H9 (cell line): ENCODE results near the gene MYBPC2. TPM values are rescaled to one million over a fixed set of nuclear protein-coding genes. Genes with fewer than 3 reads are reported as not detected.

Experiments used
- DNase-seq: peaks from one replicate; pipeline ENCODE4 v3.0.0-alpha.2; 2017
- H2AFZ ChIP-seq: one replicate; pipeline ENCODE4 v1.6.1; 2013; ENCODE audit warnings: mild to moderate bottlenecking, low read length, control low read depth, moderate library complexity
- H2AK5ac ChIP-seq: 2 replicates; pipeline ENCODE4 v1.6.1; 2013; ENCODE audit warnings: low read length, control low read depth, mixed read lengths; ENCODE audit not compliant: insufficient read length
- H2BK120ac ChIP-seq: one replicate; pipeline ENCODE4 v1.6.1; 2013; ENCODE audit warnings: low read depth, mild to moderate bottlenecking, low read length, control low read depth, inconsistent platforms; ENCODE audit not compliant: poor library complexity, severe bottlenecking
- H2BK12ac ChIP-seq: 2 replicates; pipeline ENCODE4 v1.6.1; 2013; ENCODE audit warnings: low read length, control low read depth, mixed read lengths, low read depth; ENCODE audit not compliant: insufficient read length
- H2BK15ac ChIP-seq: 2 replicates; pipeline ENCODE4 v1.6.1; 2013; ENCODE audit warnings: low read depth, low read length, control low read depth
- H2BK20ac ChIP-seq: one replicate; pipeline ENCODE4 v1.6.1; 2013; ENCODE audit warnings: low read depth, mild to moderate bottlenecking, low read length, control low read depth, inconsistent platforms; ENCODE audit not compliant: poor library complexity, severe bottlenecking
- H2BK5ac ChIP-seq: 2 replicates; pipeline ENCODE4 v1.6.1; 2013; ENCODE audit warnings: low read length, control low read depth, mixed read lengths; ENCODE audit not compliant: insufficient read length
- H3K14ac ChIP-seq: 2 replicates; pipeline ENCODE4 v1.6.1; 2013; ENCODE audit warnings: low read length, control low read depth; ENCODE audit not compliant: insufficient read depth
- H3K18ac ChIP-seq: 2 replicates; pipeline ENCODE4 v1.6.1; 2013; ENCODE audit warnings: low read depth, mild to moderate bottlenecking, mixed read lengths, low read length, control low read depth; ENCODE audit not compliant: insufficient read length
- H3K23ac ChIP-seq: 2 replicates; pipeline ENCODE4 v1.6.1; 2013; ENCODE audit warnings: low read length, control low read depth, mixed read lengths, low read depth; ENCODE audit not compliant: insufficient read length
- H3K23me2 ChIP-seq: 2 replicates; pipeline ENCODE4 v1.6.1; 2013; ENCODE audit warnings: low read depth, mild to moderate bottlenecking, mixed read lengths, low read length, control low read depth; ENCODE audit not compliant: insufficient read length, poor library complexity, severe bottlenecking
- H3K27ac ChIP-seq: 2 replicates; pipeline ENCODE4 v1.5.1; 2013; ENCODE audit warnings: low read length, control low read depth, mixed read lengths, low read depth; ENCODE audit not compliant: insufficient read length
- H3K27me3 ChIP-seq: 2 replicates; pipeline ENCODE4 v1.6.1; 2013; ENCODE audit warnings: low read length, control low read depth, inconsistent platforms; ENCODE audit not compliant: insufficient read depth
- H3K4ac ChIP-seq: 2 replicates; pipeline ENCODE4 v1.6.1; 2013; ENCODE audit warnings: low read depth, mild to moderate bottlenecking, control low read depth, inconsistent platforms, low read length, moderate library complexity
- H3K4me1 ChIP-seq: 2 replicates; pipeline ENCODE4 v1.6.1; 2013; ENCODE audit warnings: low read length, control low read depth, inconsistent platforms; ENCODE audit not compliant: insufficient read depth
- H3K4me2 ChIP-seq: 2 replicates; pipeline ENCODE4 v1.6.1; 2013; ENCODE audit warnings: low read length, control low read depth, mixed read lengths; ENCODE audit not compliant: insufficient read length, insufficient read depth
- H3K56ac ChIP-seq: 2 replicates; pipeline ENCODE4 v1.6.1; 2013; ENCODE audit warnings: low read depth, mild to moderate bottlenecking, mixed read lengths, low read length, control low read depth; ENCODE audit not compliant: insufficient read length
- H3K79me1 ChIP-seq: 2 replicates; pipeline ENCODE4 v1.6.1; 2013; ENCODE audit warnings: low read depth, mild to moderate bottlenecking, moderate library complexity, low read length, control low read depth, inconsistent platforms; ENCODE audit not compliant: insufficient read depth, poor library complexity, severe bottlenecking
- H3K79me2 ChIP-seq: 2 replicates; pipeline ENCODE4 v1.6.1; 2013; ENCODE audit warnings: low read length, control low read depth, inconsistent platforms; ENCODE audit not compliant: insufficient read depth
- H3K9ac ChIP-seq: 2 replicates; pipeline ENCODE4 v1.6.1; 2013; ENCODE audit warnings: low read length, control low read depth, mixed read lengths; ENCODE audit not compliant: insufficient read length; ENCODE audit errors: extremely low read depth
- H3K9me3 ChIP-seq: one replicate; pipeline ENCODE4 v1.6.1; 2013; ENCODE audit warnings: low read depth, low read length, inconsistent platforms; ENCODE audit not compliant: control insufficient read depth
- H3T11ph ChIP-seq: one replicate; pipeline ENCODE4 v1.6.1; 2013; ENCODE audit warnings: mild to moderate bottlenecking, low read length, control low read depth, inconsistent platforms
- H4K20me1 ChIP-seq: one replicate; pipeline ENCODE4 v1.6.1; 2013; ENCODE audit not compliant: control insufficient read depth, insufficient read length, insufficient read depth
- H4K5ac ChIP-seq: 2 replicates; pipeline ENCODE4 v1.6.1; 2013; ENCODE audit warnings: low read depth, mild to moderate bottlenecking, mixed read lengths, low read length, control low read depth; ENCODE audit not compliant: insufficient read length
- H4K8ac ChIP-seq: replicated peaks from 2 replicates; pipeline ENCODE4 v1.6.1; 2013; ENCODE audit warnings: low read length, control low read depth, mixed read lengths, low read depth; ENCODE audit not compliant: insufficient read length
- H4K91ac ChIP-seq: 2 replicates; pipeline ENCODE4 v1.6.1; 2013; ENCODE audit warnings: low read depth, mild to moderate bottlenecking, moderate library complexity, mixed read lengths, low read length, control low read depth; ENCODE audit not compliant: insufficient read length
- H3K27ac Mint-ChIP-seq, 3 experiments: 2 replicates in 2 of 3; 3 replicates in 1 of 3; pipeline ENCODE4 v1.8.0; 2020 to 2021; ENCODE audit warnings: mixed read lengths in 3 of 3, mild to moderate bottlenecking in 1 of 3, moderate library complexity in 1 of 3
- H3K27me3 Mint-ChIP-seq: 2 replicates; pipeline ENCODE4 v1.8.0; 2021; ENCODE audit warnings: low read depth, mild to moderate bottlenecking, moderate library complexity, mixed read lengths
- H3K36me3 Mint-ChIP-seq, 3 experiments: 2 replicates in 2 of 3; 3 replicates in 1 of 3; pipeline ENCODE4 v1.8.0; 2020 to 2021; ENCODE audit warnings: low read depth in 3 of 3, mixed read lengths in 3 of 3; ENCODE audit not compliant: insufficient read depth in 1 of 3
- H3K4me1 Mint-ChIP-seq, 2 experiments: 2 replicates each; pipeline ENCODE4 v1.8.0; 2020; ENCODE audit warnings: mixed read lengths in 2 of 2
- H3K4me3 Mint-ChIP-seq, 2 experiments: 2 replicates in 1 of 2; 3 replicates in 1 of 2; pipeline ENCODE4 v1.8.0; 2020 to 2021; ENCODE audit warnings: mild to moderate bottlenecking in 2 of 2, mixed read lengths in 2 of 2, moderate library complexity in 1 of 2
- H3K9me3 Mint-ChIP-seq, 2 experiments: 2 replicates in 1 of 2; 3 replicates in 1 of 2; pipeline ENCODE4 v1.8.0; 2020; ENCODE audit warnings: mild to moderate bottlenecking in 2 of 2, mixed read lengths in 2 of 2, moderate library complexity in 1 of 2
- CTCF ChIP-seq: fragments of 200-600 bp; sonication (generic); conservative IDR thresholded peaks from 3 replicates; pipeline ENCODE4 v1.8.0; 2021; ENCODE audit warnings: antibody characterized with exemption, mild to moderate bottlenecking
- WGBS: extraction: QIAGEN DNeasy Blood & Tissue Kit; methylation state at CpG from one replicate; pipeline ENCODE4 v1.1.7; 2013; ENCODE audit warnings: missing lambda C conversion rate, low lambda C conversion rate, mixed read lengths; ENCODE audit not compliant: insufficient read length; ENCODE audit errors: extremely low coverage; 5-methylcytosine and 5-hydroxymethylcytosine counted together
- total RNA-seq: library from RNA; stranded (reverse); gene quantifications from 2 replicates; pipeline ENCODE4 v1.2.1, GENCODE V29; 2021

The MYBPC2 gene
- total RNA-seq, 1 experiment from 2014 or later, result 4.9 TPM

DNA sequence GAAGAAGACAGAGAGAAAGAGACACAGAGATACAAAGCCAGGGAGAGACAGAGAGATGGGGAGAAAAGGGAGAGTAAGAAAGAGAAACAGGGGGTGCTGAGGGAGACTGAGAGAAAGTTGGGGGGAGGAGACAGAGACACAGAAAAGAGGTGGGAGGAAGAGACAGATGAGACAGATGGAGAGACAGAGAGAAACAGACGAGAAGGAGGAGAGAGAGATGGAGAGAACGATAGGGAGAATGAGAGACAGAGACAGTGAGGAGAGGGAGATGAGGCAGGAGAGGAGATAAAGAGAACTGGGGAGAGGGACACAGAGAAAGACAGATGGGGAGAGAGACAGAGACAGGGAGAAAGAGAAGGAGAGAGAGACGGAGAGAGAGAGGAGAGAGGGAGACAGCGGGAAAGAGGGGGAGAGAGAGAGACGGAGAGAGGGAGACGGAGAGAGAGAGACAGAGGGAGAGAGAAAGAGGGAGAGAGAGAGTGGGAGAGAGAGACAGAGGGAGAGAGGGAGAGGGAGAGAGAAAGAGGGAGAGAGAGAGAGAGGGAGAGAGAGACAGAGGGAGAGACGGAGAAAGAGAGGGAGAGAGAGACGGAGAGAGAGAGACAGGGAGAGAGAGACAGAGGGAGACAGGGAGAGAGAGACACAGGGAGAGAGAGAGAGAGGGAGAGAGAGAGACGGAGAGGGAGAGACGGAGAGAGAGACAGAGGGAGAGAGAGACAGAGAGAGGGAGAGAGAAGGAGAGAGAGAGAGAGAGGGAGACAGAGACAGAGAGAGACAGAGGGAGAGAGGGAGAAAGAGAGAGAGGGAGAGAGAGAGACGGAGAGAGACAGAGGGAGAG, 65.7 kb downstream of the MYBPC2 start:
- Histone ChIP-seq H2AK5ac (no peak overlapping the region), H3K9ac (no peak overlapping the region), H4K20me1 (no peaks in the 10 kb centered on the region), H3K4me1 (no peaks in the 10 kb centered on the region), H3K23ac (no peak overlapping the region), H2AFZ (no peak overlapping the region), H3K79me1 (no peaks in the 10 kb centered on the region), H3K27ac (no peak overlapping the region), H3K18ac (no peak overlapping the region), H2BK5ac (no peak overlapping the region), H3K23me2 (peaks cover 3% of the 10 kb centered on the region), H4K5ac (no peak overlapping the region), H3K56ac (no peak overlapping the region), H2BK15ac (no peak overlapping the region), H3K4me2 (no peak overlapping the region), H3K14ac (no peak overlapping the region), H4K8ac (no peak overlapping the region), H3T11ph (no peak overlapping the region), H3K4ac (no peak overlapping the region), H4K91ac (no peak overlapping the region), H3K27me3 (peaks cover 24% of the 10 kb centered on the region; the same call in 1 of the 2 replicates), H3K79me2 (no peaks in the 10 kb centered on the region), H3K9me3 (no peaks in the 10 kb centered on the region), H2BK12ac (no peak overlapping the region), H2BK120ac (no peak overlapping the region), H2BK20ac (no peak overlapping the region)
- no peak overlapping the region for H3K27ac Mint-ChIP-seq
- no CpG with 5 or more reads among the region's 11 CpGs for WGBS
- no peaks in the 10 kb centered on the region for H3K9me3 Mint-ChIP-seq
- peaks cover 44% of the 10 kb centered on the region for H3K27me3 Mint-ChIP-seq
- TF ChIP-seq CTCF, result no peak
- no peaks in the 10 kb centered on the region; a peak in 2 of 7 replicates for H3K36me3 Mint-ChIP-seq
- H3K4me1 Mint-ChIP-seq, result peaks cover 2 to 11% of the 10 kb centered on the region in 2 experiments; a peak in 3 of 4 replicates
- no peak for DNase-seq
- H3K4me3 Mint-ChIP-seq, result no peak overlapping the region
